ENCODE results near the gene ZNF784. TPM values are rescaled to one million over a fixed set of nuclear protein-coding genes. Genes with fewer than 3 reads are reported as not detected.

Gene ZNF784
- total and polyA plus RNA-seq, 9 donors, result 6.0 to 16.9 (median 11.7) TPM

DNA sequence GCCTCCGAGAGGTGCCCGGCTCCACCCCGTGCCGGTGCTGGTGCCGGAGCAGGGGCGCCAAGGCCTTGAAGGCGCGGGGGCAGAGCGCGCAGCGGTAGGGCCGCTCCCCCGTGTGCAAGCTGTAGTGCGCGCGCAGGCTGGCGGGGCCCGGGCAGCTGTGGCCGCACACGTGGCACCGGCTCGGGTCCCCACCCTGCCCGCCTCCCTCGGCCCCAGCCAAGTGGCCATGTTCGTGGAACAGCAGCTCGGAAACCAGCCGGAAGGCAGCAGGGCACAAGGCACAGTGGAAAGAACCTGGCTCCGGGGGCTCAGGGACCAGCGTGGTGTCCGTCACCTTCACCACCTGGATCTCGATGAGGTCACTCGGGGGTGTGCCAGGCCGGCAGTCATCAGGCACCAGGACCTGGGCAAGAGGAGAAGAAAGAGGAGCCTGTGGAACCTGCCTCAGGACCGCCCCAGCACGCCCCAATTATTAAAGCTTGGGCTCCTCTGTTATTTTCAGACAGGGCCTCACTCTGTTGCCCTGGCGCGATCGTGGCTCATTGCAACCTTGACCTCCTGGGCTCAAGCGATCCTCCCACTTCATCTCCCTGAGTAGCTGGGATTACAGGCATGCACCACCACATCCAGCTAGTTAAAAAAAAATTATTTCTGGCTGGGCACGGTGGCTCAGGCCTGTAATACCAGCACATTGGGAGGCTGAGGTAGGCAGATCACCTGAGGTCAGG lies 2.0 kb downstream of the ZNF784 start:
- TF ChIP-seq POLR2A (IDR thresholded peaks at IDR 0.05), result no peak
- intact Hi-C loops (cut with DNase I), result loop anchor here in 1 of 4 donors (5.0 kb wide), 1 partner anchor 105 kb away; no protein-coding TSS in a partner anchor
- Histone ChIP-seq H3K4me1 (ENCODE audit: insufficient read depth) (peaks cover 4% of the 10 kb centered on the region), H3K27me3 (no peaks in the 10 kb centered on the region), H3K9me3 (no peaks in the 10 kb centered on the region), H3K27ac (peak overlapping the region in 1 of 2 donors; percentile 46), H3K36me3 (no peaks in the 10 kb centered on the region), H3K4me3 (no peak overlapping the region)
- peak in 4 of 5 donors; percentile 63 to 78 (median 70) for DNase-seq
- 69 to 78% (median 74%) methylated on average over 40 of the region's 40 CpGs for WGBS, 3 donors

GRCh38 chr19:55621673-55622231 lies 2.6 kb downstream of the ZNF784 start:
- H3K27me3 ChIP-seq, result no peaks in the 10 kb centered on the region
- no peak for TF ChIP-seq CTCF (IDR thresholded peaks at IDR 0.05)
- peak in 4 of 5 donors; percentile 52 to 66 (median 61) for DNase-seq
- WGBS, 3 donors, result 88 to 92% (median 90%) methylated on average over 55 of the region's 55 CpGs
- no peaks in the 10 kb centered on the region for H3K36me3 ChIP-seq
- intact Hi-C loops (cut with DNase I), result loop anchor here in 1 of 4 donors (5.0 kb wide), 1 partner anchor 104 kb away; no protein-coding TSS in a partner anchor
- no peaks in the 10 kb centered on the region for H3K9me3 ChIP-seq
- H3K4me3 ChIP-seq, result no peak overlapping the region
- H3K27ac ChIP-seq, result no peak overlapping the region
- peaks cover 4% of the 10 kb centered on the region for H3K4me1 ChIP-seq (ENCODE audit: insufficient read depth)

DNA sequence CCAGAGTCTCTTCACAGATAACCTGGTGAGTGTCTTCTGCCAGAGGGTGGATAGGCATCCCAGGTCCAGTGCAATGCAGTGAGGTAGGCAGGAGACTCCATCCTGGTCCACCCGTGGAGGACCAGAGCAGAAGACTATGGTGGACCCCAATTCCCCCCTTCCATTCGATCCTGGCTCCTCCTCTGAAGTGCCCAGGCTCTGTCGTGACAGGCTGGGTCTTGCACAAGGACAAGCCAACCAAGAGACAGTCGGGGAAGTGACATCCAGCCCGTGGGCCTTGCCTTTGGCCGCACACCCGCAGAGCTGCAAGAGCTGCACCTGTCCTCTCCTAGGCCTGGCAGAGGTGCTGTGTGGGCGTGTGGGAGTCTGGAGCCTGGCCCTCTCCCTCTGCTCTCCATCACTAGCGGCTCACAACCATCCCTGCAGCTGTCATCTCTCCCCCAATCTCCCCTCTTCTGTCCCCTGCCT lies 3.1 kb downstream of the ZNF784 start:
- Histone ChIP-seq H3K27ac (no peak overlapping the region), H3K4me3 (no peak overlapping the region), H3K27me3 (no peaks in the 10 kb centered on the region), H3K9me3 (no peaks in the 10 kb centered on the region), H3K4me1 (ENCODE audit: insufficient read depth) (peaks cover 4% of the 10 kb centered on the region), H3K36me3 (no peaks in the 10 kb centered on the region)
- intact Hi-C loops (cut with DNase I), result loop anchor here in 1 of 4 donors (5.0 kb wide), 1 partner anchor 104 kb away; no protein-coding TSS in a partner anchor
- TF ChIP-seq POLR2A (IDR thresholded peaks at IDR 0.05), result no peak
- 53 to 72% (median 59%) methylated on average over 8 to 9 of the region's 9 CpGs for WGBS, 3 donors
- DNase-seq, result no peak

DNA sequence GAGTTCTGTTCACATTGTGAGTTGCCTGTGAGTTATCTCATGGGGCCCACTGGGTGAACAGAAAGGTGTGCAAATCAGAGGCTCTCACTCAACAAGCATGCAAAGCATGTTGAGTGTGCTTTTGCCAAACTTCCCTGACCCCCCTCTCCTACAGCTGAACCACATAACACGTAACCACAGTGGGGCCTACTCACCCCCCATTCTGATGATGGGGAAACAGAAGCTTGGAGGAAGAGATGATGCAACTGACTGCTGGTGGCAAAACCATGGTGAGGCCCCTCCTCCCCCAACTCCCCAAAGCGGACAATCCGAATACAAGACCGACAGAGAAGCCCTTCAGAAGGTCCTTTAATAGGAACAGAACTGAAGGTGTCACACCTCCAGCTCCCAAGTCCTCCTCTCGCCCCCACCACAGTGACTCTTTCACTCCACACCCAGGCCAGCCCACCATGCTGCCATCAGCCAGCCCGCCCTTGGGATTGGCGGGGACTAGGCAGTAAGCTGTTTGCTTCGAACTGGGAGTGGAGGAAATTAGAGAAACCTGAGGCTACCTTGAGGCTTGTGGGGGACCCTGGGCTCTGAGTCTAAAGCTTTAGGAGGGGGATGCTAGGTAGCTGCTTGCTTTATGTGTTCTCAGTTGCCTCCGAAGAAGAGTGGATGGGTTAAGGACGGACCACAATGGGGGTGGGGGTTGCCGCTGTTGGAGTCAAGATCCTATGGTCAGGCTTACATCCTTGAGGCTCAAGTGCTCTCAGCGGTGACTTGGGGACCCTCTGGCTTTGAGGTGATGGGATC lies 3.8 kb downstream of the ZNF784 start:
- no peak for DNase-seq
- 88 to 93% (median 89%) methylated on average over 12 of the region's 12 CpGs for WGBS, 3 donors
- H3K27ac ChIP-seq, result no peak overlapping the region
- H3K9me3 ChIP-seq, result no peaks in the 10 kb centered on the region
- no peaks in the 10 kb centered on the region for H3K36me3 ChIP-seq
- no peak for TF ChIP-seq EP300 (IDR thresholded peaks at IDR 0.05)
- no peak for TF ChIP-seq CTCF (IDR thresholded peaks at IDR 0.05)
- TF ChIP-seq POLR2A (IDR thresholded peaks at IDR 0.05), result no peak
- intact Hi-C loops (cut with DNase I), result loop anchor here in 1 of 4 donors (5.0 kb wide), 1 partner anchor 103 kb away; no protein-coding TSS in a partner anchor
- no peaks in the 10 kb centered on the region for H3K27me3 ChIP-seq
- H3K4me1 ChIP-seq (ENCODE audit: insufficient read depth), result peaks cover 4% of the 10 kb centered on the region
- no peak overlapping the region for H3K4me3 ChIP-seq

DNA sequence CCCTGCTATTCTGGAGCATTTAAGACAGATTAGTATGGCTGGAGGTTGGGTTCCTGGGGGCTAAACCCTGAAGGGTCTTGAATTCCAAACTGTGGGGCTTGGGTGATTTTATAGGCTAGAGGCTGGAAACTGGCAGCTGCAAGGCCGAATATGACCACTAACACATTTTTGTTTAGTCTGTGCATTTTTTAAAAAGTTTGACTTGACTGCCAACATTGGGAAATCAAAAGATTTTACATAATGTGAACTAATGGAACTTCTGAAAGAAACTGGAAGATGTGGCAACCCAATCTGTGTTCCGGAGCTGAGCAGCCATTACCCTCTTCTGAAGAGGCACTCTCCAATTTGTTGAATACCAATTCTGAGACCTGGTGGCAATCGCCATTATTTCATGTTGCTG lies 5.1 kb downstream of the ZNF784 start:
- Histone ChIP-seq H3K9me3 (no peaks in the 10 kb centered on the region), H3K4me1 (ENCODE audit: insufficient read depth) (peaks cover 2% of the 10 kb centered on the region), H3K4me3 (no peak overlapping the region), H3K27ac (no peak overlapping the region), H3K27me3 (no peaks in the 10 kb centered on the region), H3K36me3 (no peaks in the 10 kb centered on the region)
- 26 to 49% (median 40%) methylated on average over 3 of the region's 3 CpGs for WGBS, 3 donors
- TF ChIP-seq CTCF (IDR thresholded peaks at IDR 0.05) (no peak), EP300 (IDR thresholded peaks at IDR 0.05) (no peak), POLR2A (IDR thresholded peaks at IDR 0.05) (no peak)
- intact Hi-C loops (cut with DNase I), result no loop called here
- no peak for DNase-seq
